Breast epithelium (tissue), 4 donors: ENCODE results near the gene ECT2L. TPM values are rescaled to one million over a fixed set of nuclear protein-coding genes. Genes with fewer than 3 reads are reported as not detected.
A peak's percentile ranks its signal among the peaks of the same experiment; 100 is the strongest.

Source experiments
- DNase-seq, 2 donors: peaks; one replicate each; pipeline ENCODE4 v3.0.0-alpha.2; 2019; ENCODE audit warnings: low spot score in 2 of 2
- H3K27ac ChIP-seq, 2 donors: fragments of 200-600 bp; sonication (generic) in 1 of 2; one replicate each; pipeline ENCODE4 v1.5.1; 2016 to 2019; ENCODE audit warnings: mild to moderate bottlenecking in 1 of 2
- H3K27me3 ChIP-seq, 2 donors: fragments of 200-600 bp; sonication (generic) in 1 of 2; one replicate each; pipeline versions ENCODE4 v1.5.1 to v1.6.0; 2017 to 2019; ENCODE audit warnings: control low read depth in 1 of 2, mild to moderate bottlenecking in 1 of 2
- H3K36me3 ChIP-seq: fragments of 200-600 bp; one replicate; pipeline ENCODE4 v1.5.1; 2019
- H3K4me1 ChIP-seq, 2 donors: fragments of 200-600 bp; sonication (generic); one replicate each; pipeline ENCODE4 v1.5.1; 2016 to 2019; ENCODE audit warnings: control low read depth in 1 of 2
- H3K4me3 ChIP-seq, 3 donors: fragments of 200-600 bp; sonication (generic); 1 replicate in 2 of 3; 2 replicates in 1 of 3; pipeline ENCODE4 v1.5.1; 2016 to 2019; ENCODE audit warnings: mild to moderate bottlenecking in 3 of 3, moderate library complexity in 2 of 3
- H3K9me3 ChIP-seq, 2 donors: fragments of 200-600 bp; sonication (generic) in 1 of 2; one replicate each; pipeline ENCODE4 v1.5.1; 2016 to 2019; ENCODE audit warnings: control low read depth in 1 of 2
- CTCF ChIP-seq, 3 donors: fragments of 450-650 bp; IDR thresholded peaks; one replicate each; pipeline ENCODE4 v1.5.1; 2016 to 2017; ENCODE audit warnings: antibody characterized with exemption in 3 of 3, mild to moderate bottlenecking in 3 of 3, moderate library complexity in 3 of 3
- POLR2A ChIP-seq: fragments of 450-650 bp; IDR thresholded peaks from one replicate; pipeline ENCODE4 v1.6.1; 2016; ENCODE audit warnings: antibody characterized with exemption, mild to moderate bottlenecking, moderate library complexity
- POLR2AphosphoS5 ChIP-seq, 3 donors: sonication (generic); formaldehyde crosslinking; IDR thresholded peaks; one replicate each; pipeline ENCODE4 v1.6.1; 2017; ENCODE audit warnings: antibody characterized with exemption in 3 of 3
- intact Hi-C: fragments of 100-400 bp; cut with DNase I; formaldehyde crosslinking; loops from one replicate; pipeline ENCODE4 v1.15.1; 2023; ENCODE audit warnings: low total_unique reads
- total RNA-seq, 3 donors: library from RNA; depleted of rRNA; stranded (reverse); fragments of >200 nt; gene quantifications; one replicate each; pipeline ENCODE4 v1.1.0, GENCODE V29; 2016

Gene ECT2L
- under 1 TPM; 0.15 to 0.33 (median 0.16) TPM for total RNA-seq

- H3K27ac ChIP-seq = peak within 1 kb of the TSS; percentile 71
- H3K4me3 ChIP-seq = peak within 1 kb of the TSS; percentile 45 to 61 (median 49)
- H3K4me1 ChIP-seq = no peaks in the 10 kb centered on the region
- peak in 1 of 3 donors; percentile 44 for TF ChIP-seq POLR2AphosphoS5 (IDR thresholded peaks at IDR 0.05)
- TF ChIP-seq CTCF (IDR thresholded peaks at IDR 0.05) = no peak
- TF ChIP-seq POLR2A = no peak
- H3K9me3 ChIP-seq = no peaks in the 10 kb centered on the region
- peak; percentile 51 to 90 for DNase-seq
- intact Hi-C loops = no loop called here
- no peaks in the 10 kb centered on the region for H3K36me3 ChIP-seq
- no peaks in the 10 kb centered on the region for H3K27me3 ChIP-seq
These were observed at the start of gene ECT2L for GRCh38 chr6:138795809-138796603. Gene ECT2L (plus strand): TSS chr6:138796087. CDS start chr6:138813275, 17,188 bp downstream.

GRCh38 chr6:138752017-138752416 lies 43.9 kb upstream of the ECT2L start:
- DNase-seq = no peak
- TF ChIP-seq POLR2AphosphoS5 (IDR thresholded peaks at IDR 0.05) (no peak), CTCF (IDR thresholded peaks at IDR 0.05) (no peak), POLR2A (no peak)

GRCh38 chr6:138757136-138757535 lies 38.8 kb upstream of the ECT2L start:
- intact Hi-C loops = no loop called here
- DNase-seq = no peak
- H3K36me3 ChIP-seq = no peaks in the 10 kb centered on the region
- no peaks in the 10 kb centered on the region for H3K9me3 ChIP-seq
- no peak for TF ChIP-seq POLR2A
- no peak for TF ChIP-seq POLR2AphosphoS5 (IDR thresholded peaks at IDR 0.05)
- TF ChIP-seq CTCF (IDR thresholded peaks at IDR 0.05) = no peak
- no peak overlapping the region for H3K4me3 ChIP-seq
- H3K4me1 ChIP-seq = no peaks in the 10 kb centered on the region
- no peak overlapping the region for H3K27ac ChIP-seq
- no peaks in the 10 kb centered on the region for H3K27me3 ChIP-seq

More at GRCh38 chr6:138752017-138752416, 43.9 kb upstream of the ECT2L start:
- no peak overlapping the region for H3K4me3 ChIP-seq
- no peaks in the 10 kb centered on the region for H3K27me3 ChIP-seq
- H3K36me3 ChIP-seq = no peaks in the 10 kb centered on the region
- no peak overlapping the region for H3K27ac ChIP-seq
- no peaks in the 10 kb centered on the region for H3K9me3 ChIP-seq
- H3K4me1 ChIP-seq = no peaks in the 10 kb centered on the region
- intact Hi-C loops = no loop called here

GRCh38 chr6:138765896-138766655 lies 29.8 kb upstream of the ECT2L start:
- no peaks in the 10 kb centered on the region for H3K36me3 ChIP-seq
- intact Hi-C loops = no loop called here
- H3K9me3 ChIP-seq = no peaks in the 10 kb centered on the region
- TF ChIP-seq POLR2AphosphoS5 (IDR thresholded peaks at IDR 0.05) = no peak
- TF ChIP-seq CTCF (IDR thresholded peaks at IDR 0.05) = peak; percentile 47 to 80 (median 70)
- TF ChIP-seq POLR2A = no peak
- H3K4me1 ChIP-seq = no peaks in the 10 kb centered on the region
- no peak overlapping the region for H3K4me3 ChIP-seq
- H3K27ac ChIP-seq = no peak overlapping the region
- DNase-seq = no peak
- H3K27me3 ChIP-seq = no peaks in the 10 kb centered on the region
